ENCODE results near the gene ASB2. TPM values are rescaled to one million over a fixed set of nuclear protein-coding genes. Genes with fewer than 3 reads are reported as not detected.

Gene ASB2
- polyA plus RNA-seq, 12 donors: 10.5 to 37.9 (median 26.4) TPM; not detected in 1

DNA sequence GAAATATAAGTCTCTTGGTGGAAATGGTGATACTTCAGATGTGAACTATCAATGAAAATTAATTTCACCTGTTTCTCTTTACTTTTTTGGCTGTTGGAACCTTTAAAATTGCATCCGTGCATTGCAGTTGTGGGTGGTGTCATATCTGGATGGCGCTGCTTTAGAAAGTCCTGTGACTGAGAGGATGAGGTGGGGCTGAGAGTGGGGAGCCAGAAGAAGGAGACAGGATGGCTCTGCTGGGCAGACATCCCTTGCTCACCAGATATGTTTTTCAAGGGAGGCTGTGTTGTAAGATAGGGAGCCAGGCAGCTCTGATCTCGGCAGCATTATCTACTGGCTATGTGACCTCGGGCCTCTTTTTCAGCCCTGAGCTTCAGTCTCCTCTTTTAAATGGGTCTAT, 12.7 kb downstream of the ASB2 start:
- no peak for DNase-seq

- DNase-seq: no peak
Measured at GRCh38 chr14:93962701-93963601, 13.4 kb downstream of the ASB2 start.

- DNase-seq: no peak
Measured at GRCh38 chr14:93961620-93962019, 14.8 kb downstream of the ASB2 start.

DNA sequence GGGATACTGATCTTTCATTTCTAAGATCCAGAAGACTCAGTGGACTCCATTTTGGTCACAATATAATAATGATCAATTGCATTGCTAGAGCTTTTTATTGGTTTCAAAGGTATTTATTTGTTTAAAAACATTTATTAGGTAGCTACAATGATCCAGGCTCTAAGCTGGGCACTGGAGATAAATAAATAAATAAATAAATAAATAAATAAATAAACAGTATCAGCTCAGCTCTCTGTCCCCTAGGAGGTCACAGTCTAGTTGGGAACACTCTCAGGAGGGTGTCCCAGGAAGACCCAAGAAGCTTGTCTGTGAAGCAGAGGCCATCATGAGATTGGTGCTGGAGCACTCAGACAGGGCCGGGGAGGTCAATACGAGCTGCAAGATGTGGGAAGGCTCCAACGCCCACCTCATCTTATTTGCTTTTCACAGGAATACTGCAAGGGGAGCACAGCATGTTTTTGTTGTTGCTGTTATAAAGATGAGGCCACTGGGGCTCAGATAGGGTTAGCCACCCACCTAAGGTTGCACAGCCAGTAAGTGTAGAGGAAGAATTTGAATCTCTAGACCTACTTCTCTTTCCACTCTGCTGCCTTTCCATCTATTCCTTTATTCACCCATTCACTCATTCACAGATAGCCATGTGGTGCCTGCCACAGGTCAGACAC, 15.5 kb downstream of the ASB2 start:
- DNase-seq: no peak

- DNase-seq: no peak
Measured at GRCh38 chr14:93960108-93960475, 16.3 kb downstream of the ASB2 start.

DNA sequence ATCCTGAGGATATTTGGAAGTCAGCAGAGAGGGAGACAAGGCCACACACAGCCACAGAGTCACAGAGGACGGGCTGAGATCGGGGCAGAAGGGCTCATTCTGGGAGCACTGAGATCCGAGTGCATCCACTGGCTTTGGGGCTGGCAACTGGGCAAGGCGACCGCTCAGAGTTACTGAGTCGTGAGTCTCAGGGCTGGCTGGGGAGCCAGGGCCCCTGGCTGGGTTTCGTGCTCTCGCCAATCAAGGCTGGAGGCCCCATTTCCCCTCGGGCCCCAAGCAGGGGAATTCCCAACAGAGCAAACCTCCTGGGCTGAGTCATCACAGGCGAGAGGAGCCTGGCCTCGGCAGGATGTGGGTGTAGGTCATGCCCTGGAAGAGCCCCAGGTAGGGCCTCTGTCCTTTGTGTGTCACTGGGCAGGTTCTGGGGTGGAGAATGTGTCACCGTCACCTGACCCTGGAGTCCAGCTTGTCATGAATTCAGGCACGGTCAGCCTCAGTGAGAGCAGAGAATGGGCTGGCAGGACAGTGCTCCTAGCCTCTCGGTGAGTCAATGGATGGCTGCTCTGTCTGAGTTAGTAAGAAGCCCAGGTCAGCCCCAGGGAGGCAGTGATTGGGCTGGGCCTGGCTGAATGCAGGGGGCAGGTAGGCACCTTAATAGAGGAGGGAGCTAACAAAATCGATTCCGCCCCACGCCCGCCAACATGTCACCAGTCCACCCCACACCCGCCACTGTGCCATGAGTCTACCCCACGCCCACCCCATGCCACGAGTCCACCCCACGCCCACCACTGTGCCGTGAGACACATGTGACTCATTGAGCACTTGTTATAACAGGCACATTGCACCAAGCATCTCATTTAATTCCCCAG, 16.9 kb downstream of the ASB2 start:
- DNase-seq: no peak

- DNase-seq: no peak
Measured at GRCh38 chr14:93958567-93959238, 17.7 kb downstream of the ASB2 start.

GRCh38 chr14:93957751-93958566, 18.4 kb downstream of the ASB2 start:
- no peak for DNase-seq

DNA sequence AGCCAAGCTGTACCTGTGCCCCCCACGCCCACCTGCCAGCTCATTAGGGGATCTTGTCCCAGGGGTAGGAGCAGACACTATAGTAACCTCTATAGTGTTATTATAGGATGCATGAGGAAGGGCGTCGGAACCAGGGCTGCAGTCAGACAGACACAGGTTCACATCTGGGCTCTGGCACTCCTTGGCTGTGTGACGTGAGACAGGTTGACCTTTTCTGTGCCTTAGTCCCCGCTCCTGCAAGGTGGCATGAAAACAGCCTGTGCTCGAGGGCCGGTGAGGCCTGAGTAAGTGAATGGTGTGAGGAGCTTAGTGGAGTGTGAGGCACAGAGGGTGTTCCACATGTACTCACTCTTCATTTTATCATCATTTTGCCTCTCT, 19.0 kb downstream of the ASB2 start:
- DNase-seq: no peak

GRCh38 chr14:93956514-93957332, 19.6 kb downstream of the ASB2 start:
- DNase-seq: no peak

- no peak for DNase-seq
Measured at GRCh38 chr14:93955850-93956481, 20.4 kb downstream of the ASB2 start.

GRCh38 chr14:93954900-93955849, 21.2 kb downstream of the ASB2 start:
- DNase-seq: no peak

DNA sequence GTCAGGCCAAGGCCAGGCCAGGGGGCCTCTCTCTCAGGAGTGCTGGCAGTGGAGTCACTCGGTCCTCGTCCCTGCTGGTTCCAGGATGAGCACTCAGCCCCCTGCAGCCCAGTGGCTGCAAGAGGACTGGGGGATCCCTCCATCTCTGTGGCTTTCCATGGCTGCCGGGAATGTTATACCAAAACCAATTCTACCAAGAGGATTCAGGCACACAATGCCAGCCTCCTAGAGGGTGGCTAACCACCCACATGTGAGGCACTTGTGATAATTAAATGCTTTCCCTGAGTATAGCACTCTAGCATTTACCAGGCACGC, 21.9 kb downstream of the ASB2 start:
- no peak for DNase-seq

DNA sequence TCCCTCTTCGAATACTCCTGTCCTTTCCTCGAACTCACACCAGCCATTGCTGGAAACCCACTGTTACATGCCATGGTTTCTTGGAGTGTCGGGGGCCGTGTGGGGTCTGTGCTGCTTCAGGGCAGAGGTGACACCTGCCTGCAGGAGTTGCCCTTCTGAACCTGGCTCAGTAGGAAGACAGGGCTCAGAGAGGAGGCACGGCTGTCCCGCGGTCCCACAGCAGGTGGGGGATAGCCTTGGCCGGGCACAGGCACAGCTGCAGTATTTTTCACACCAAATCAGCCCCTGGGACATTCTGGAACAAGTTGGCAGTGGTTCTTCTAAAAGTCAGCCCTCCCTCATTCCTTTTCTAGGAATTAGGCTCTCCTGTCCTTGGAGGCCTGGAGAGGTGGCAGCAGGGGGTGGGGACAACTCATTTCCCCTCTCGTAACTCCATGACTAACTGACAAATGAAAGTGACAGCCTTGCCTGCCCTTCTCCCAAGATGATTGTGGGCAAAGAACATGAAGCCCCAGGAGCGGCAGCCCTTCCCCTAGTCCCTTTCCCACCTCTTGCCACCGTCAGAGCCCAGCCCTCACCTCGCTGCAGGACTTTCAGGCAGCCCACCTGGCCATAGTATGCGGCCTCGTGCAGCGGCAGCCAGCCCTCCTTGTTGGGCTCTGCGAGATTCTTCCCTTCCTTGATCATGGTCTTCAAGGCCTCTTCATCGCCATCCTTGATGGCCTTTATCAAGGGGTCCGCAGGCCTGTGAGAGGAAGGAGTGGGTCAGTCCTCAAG, 22.4 kb downstream of the ASB2 start:
- DNase-seq: no peak

GRCh38 chr14:93953263-93953662, 23.1 kb downstream of the ASB2 start:
- DNase-seq: no peak

DNA sequence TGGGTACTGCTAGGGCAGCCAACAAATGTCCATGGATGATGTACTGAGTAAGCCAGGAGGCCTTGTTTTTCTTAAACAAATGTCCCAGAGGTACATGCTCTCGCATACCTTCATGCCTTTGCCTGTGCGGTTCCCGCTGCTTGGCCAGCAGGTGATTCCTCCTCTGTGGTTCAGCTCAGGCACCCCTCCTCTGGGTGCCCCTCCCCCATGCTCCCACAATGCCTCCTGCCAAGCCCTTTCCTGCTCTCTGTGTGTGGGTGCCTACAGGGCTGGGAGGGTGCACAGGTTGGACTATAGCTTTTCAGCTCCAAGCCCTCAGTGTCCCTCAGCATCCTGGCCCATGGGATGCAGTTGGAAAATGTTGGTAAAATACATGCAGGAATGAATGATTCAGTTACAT, 23.5 kb downstream of the ASB2 start:
- no peak for DNase-seq

Measured in muscle of arm (tissue), 12 donors.